HG03108 (cell line): ENCODE measurements around the gene SHROOM3.

Experiments
- ATAC-seq: cut with Tn5 transposase; IDR thresholded peaks from one replicate; pipeline ENCODE4 v1.9.1; 2021; ENCODE audit warnings: moderate library complexity; ENCODE audit not compliant: unreplicated experiment

The SHROOM3 gene

GRCh38 chr4:76652389-76652788 lies 217.4 kb downstream of the SHROOM3 start:
- ATAC-seq, result no peak

GRCh38 chr4:76654084-76654483 lies 219.1 kb downstream of the SHROOM3 start:
- no peak for ATAC-seq

- no peak for ATAC-seq
Observed at GRCh38 chr4:76654791-76655190, 219.8 kb downstream of the SHROOM3 start.

DNA sequence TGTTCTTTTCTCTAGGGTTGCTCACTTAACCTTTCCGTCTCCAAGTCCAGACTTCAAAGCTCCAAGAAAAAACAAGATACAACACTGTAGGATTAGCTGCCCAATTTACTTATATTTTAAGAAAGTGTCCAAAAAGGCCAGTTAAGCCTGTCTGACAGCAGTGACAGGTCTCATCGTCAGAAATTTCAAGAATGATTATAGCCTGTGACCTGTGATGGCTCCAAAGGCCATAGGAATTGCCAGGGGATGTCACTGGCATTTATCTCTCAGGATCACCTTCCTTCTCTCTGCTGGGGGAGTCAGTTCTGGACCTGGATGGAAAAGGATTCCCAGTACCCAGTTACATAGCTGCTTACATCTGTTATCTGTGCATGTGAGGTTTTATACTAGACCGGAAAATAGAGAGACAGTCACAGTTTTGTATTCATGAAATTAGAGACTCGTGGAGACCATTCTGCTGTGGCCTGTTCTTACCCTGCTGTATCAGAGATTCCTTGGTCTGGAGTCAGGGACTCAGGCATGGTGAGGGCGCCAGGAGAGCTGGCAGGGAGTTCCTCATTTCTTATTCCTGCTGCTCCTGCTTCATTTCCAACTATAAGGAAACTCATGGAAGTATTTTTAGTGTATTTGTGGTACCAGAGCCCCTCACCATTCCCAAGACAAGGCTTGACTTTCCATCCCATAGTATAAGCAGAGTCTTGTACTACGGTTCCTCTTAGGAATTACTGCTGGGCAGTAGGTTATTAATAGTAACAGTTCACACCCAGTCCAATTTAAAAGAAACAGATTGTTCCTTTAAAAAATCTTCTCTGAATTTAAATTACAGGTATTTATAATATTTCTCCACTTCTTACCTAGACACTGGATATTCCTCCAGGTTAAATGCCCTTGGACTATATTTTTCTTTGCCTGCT lies 220.8 kb downstream of the SHROOM3 start:
- ATAC-seq, result no peak

GRCh38 chr4:76657443-76657842 lies 222.4 kb downstream of the SHROOM3 start:
- ATAC-seq, result no peak

GRCh38 chr4:76658231-76659102 lies 223.4 kb downstream of the SHROOM3 start:
- peak; percentile 61 for ATAC-seq

- ATAC-seq, result no peak
Observed at GRCh38 chr4:76659103-76659490, 224.1 kb downstream of the SHROOM3 start.

DNA sequence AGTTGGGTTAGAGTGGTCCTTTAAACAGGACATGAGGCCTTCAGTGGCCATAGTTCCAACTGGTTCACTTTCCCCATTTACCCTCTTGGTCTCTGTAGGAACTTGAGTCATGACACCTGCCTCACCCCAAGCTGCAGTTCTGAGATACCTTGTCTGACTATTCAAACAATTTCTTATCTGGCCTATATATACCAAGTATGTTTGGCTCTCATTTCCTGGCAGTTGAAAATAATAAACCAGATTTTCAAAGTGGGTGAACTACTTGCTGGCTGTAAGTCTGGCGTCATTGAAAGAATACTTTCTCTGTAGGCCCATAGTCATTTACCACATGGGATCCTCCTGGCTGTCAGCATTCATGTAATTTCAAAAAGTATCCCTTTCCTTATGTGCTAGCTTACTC lies 228.8 kb downstream of the SHROOM3 start:
- ATAC-seq, result no peak

DNA sequence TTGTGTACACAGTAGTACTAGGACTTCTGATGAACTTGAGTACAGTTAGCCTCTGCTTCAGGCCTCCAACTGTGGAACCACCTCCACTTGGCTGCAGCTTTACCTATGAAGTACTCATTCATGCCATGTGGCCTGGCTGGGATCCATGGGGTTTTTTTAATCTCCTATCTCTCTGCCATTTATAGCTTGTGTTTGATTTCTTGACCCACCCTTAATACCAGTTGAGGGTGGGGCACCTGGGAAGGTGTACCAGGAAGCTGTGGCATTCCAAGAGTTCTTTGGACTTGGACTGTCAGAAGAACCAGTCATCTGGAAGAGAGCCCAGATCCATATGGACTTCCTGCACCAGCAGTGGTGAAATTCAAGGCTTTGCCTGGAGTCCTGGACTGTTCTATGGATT lies 230.1 kb downstream of the SHROOM3 start:
- no peak for ATAC-seq

GRCh38 chr4:76665721-76666120 lies 230.7 kb downstream of the SHROOM3 start:
- ATAC-seq, result no peak

GRCh38 chr4:76666944-76667532 lies 232.0 kb downstream of the SHROOM3 start:
- ATAC-seq, result no peak

- no peak for ATAC-seq
Observed at GRCh38 chr4:76670631-76671030, 235.6 kb downstream of the SHROOM3 start.

DNA sequence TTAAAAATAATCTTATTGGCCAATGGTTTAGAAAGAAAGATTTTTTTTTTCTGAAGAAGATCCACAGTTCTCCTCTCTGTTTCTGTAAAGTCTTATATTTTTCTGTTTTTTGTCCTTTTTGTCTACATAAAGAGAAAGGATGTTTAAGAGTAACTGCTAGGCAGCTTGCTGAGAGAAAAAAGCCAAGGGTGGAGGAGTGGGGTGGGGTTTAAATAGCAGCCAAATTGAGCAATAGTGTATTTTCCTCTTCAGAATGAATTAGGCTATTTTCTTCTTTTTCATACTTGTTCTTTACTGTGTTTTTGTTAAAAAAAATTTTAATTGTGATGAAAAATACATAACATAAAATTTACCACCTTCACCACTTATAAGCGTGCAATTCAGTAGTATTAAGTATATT lies 238.3 kb downstream of the SHROOM3 start:
- ATAC-seq, result no peak

- no peak for ATAC-seq
Observed at GRCh38 chr4:76674983-76675382, 240.0 kb downstream of the SHROOM3 start.

DNA sequence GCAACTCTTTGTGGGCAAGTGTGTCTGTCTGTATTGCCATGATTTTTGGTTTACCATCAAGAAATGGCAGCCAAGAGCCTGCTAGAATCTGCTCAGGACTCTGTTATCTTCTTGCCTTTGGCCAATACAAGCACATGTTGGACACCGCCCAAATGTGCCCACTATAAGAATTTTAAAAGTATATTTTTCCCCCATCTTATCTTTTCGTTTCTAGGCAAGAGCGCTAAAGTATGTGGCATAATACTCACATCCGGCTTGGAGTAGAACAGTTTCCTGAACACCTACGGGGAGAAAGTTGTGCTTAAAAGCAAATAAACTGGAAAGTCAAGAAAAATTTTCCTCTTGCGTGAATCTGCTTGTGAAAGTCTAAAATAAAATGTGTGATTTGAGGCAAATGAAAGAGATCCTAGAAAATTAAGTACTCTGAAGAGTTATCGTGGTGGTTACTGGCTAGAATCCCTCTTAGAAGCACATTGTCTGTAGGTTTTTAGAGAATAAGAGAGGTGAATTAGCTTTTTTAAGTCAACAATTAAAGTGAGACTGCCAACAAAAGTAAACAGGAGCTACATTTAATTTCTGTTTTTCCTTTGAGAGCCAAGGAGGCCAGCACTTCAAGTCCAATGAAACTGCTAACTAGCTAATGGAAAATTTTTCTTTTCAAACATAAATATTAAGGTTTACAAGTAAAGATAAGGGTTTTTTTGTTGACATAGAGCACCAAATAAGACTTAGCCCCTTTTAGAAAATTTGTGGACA lies 242.7 kb downstream of the SHROOM3 start:
- ATAC-seq, result no peak

DNA sequence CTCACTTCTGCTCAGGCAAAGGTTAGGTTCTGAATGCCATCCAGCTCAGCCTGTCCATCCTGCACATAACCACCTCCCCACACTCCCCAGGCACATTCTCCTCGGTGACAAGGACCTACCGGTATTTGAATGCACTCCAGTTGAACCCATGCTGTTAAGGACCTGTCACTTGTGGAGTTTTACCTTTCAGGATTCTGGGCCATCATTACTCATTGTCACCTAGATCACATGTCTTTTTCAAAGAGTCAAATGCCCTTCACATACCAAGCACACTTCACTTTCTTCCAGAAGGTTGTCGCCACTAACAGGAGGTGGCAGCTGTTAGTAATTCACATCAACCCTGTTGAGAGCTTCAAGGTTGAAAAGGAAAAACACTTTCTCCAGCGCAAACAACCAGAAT lies 244.7 kb downstream of the SHROOM3 start:
- ATAC-seq, result no peak

DNA sequence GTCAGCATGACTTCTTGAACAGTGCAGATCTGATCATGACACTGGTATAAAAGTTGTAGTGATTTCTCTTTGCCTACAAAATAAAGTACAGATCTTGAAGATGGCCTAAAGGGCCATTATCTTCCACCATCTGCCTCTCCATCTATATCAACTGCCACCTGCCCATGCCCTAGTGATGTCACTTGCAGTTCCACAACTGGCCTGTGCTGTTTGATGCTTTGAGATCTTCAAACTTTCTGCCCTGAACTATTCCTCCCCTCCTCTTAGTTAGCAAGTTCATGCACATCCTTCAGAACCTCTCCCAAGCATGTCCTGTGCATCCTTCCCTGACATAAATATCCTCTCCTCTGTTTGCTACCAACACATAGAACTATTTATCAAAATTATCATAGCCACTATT lies 245.9 kb downstream of the SHROOM3 start:
- ATAC-seq, result no peak

- no peak for ATAC-seq
Observed at GRCh38 chr4:76681996-76682395, 247.0 kb downstream of the SHROOM3 start.

DNA sequence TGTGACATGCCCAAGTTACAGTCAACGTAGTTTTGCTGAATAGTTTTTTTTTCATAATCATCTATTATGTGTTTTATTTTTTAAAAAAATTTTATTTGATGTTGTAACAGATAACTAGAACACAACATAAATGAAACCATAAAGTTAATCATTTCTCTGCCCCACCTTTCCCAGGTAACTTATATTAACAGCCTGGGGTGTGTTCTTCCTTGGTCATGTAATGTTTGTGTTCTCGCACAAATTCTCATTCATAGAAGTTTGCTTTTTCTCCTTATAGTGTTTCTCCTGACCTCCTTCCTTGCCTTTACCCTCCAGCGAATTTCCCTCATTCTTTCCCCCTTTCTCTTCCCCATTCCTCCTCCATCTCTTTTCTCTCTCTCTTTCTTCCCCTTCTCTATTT lies 248.1 kb downstream of the SHROOM3 start:
- no peak for ATAC-seq

- ATAC-seq, result no peak
Observed at GRCh38 chr4:76687746-76688448, 252.9 kb downstream of the SHROOM3 start.
